IPS-18c (cell line): Measurements from ENCODE around the gene ATOX1.

Experiments used
- H3K4me3 ChIP-seq: 2 replicates; pipeline ENCODE4 v1.7.0; 2013; ENCODE audit warnings: low read depth, mild to moderate bottlenecking, low read length, moderate library complexity; ENCODE audit not compliant: insufficient read depth
- H3K9me3 ChIP-seq: one replicate; pipeline ENCODE4 v1.6.1; 2013; ENCODE audit warnings: mild to moderate bottlenecking, low read length, moderate library complexity; ENCODE audit not compliant: control insufficient read depth, insufficient read depth

The ATOX1 gene

GRCh38 chr5:151772029-151772845 is 13.8 kb upstream of the ATOX1 start:
- H3K4me3 ChIP-seq = peak overlapping the region; percentile 99
- no peaks in the 10 kb centered on the region for H3K9me3 ChIP-seq

- no peaks in the 10 kb centered on the region for H3K9me3 ChIP-seq
- H3K4me3 ChIP-seq = peak within 1 kb of the TSS; percentile 99
These were observed 13.0 kb upstream of the ATOX1 start, which contains the start of gene G3BP1 for GRCh38 chr5:151771259-151772028. TSS of gene G3BP1 (plus strand) at chr5:151771954. CDS start at chr5:151786621, 14,667 bp downstream.

GRCh38 chr5:151770383-151771258 is 12.2 kb upstream of the ATOX1 start:
- H3K9me3 ChIP-seq = no peaks in the 10 kb centered on the region
- H3K4me3 ChIP-seq = peak overlapping the region; percentile 54

GRCh38 chr5:151766975-151767374 is 8.5 kb upstream of the ATOX1 start:
- Histone ChIP-seq H3K9me3 (no peaks in the 10 kb centered on the region), H3K4me3 (no peak overlapping the region)

- no peak overlapping the region for H3K4me3 ChIP-seq
- H3K9me3 ChIP-seq = no peaks in the 10 kb centered on the region
These were observed 6.4 kb upstream of the ATOX1 start for GRCh38 chr5:151764801-151765200.

GRCh38 chr5:151758141-151758429 is 346 bp downstream of the ATOX1 start:
- Histone ChIP-seq H3K9me3 (peaks cover 2% of the 10 kb centered on the region), H3K4me3 (peak overlapping the region; percentile 89)

- Histone ChIP-seq H3K9me3 (peaks cover 2% of the 10 kb centered on the region), H3K4me3 (peak overlapping the region; percentile 89)
These were observed 944 bp downstream of the ATOX1 start for GRCh38 chr5:151757233-151758140.

- no peak overlapping the region for H3K4me3 ChIP-seq
These were observed 3.0 kb downstream of the ATOX1 start for GRCh38 chr5:151755383-151755782.

GRCh38 chr5:151751593-151751992 is 6.8 kb downstream of the ATOX1 start:
- Histone ChIP-seq H3K9me3 (no peaks in the 10 kb centered on the region), H3K4me3 (no peak overlapping the region)

More at GRCh38 chr5:151755383-151755782, 3.0 kb downstream of the ATOX1 start:
- H3K9me3 ChIP-seq = peaks cover 2% of the 10 kb centered on the region

- no peak overlapping the region for H3K4me3 ChIP-seq
- no peaks in the 10 kb centered on the region for H3K9me3 ChIP-seq
These were observed 7.3 kb downstream of the ATOX1 start for GRCh38 chr5:151751091-151751490.

- no peak overlapping the region for H3K4me3 ChIP-seq
These were observed 8.3 kb downstream of the ATOX1 start for GRCh38 chr5:151750121-151750520.

GRCh38 chr5:151745071-151745705 is 13.2 kb downstream of the ATOX1 start:
- H3K4me3 ChIP-seq = no peak overlapping the region
- H3K9me3 ChIP-seq = peaks cover under 1% of the 10 kb centered on the region

More at GRCh38 chr5:151750121-151750520, 8.3 kb downstream of the ATOX1 start:
- no peaks in the 10 kb centered on the region for H3K9me3 ChIP-seq

- H3K4me3 ChIP-seq = no peak overlapping the region
- peaks cover 2% of the 10 kb centered on the region for H3K9me3 ChIP-seq
These were observed 14.9 kb downstream of the ATOX1 start for GRCh38 chr5:151743530-151743929.

GRCh38 chr5:151742870-151743294 is 15.5 kb downstream of the ATOX1 start:
- H3K9me3 ChIP-seq = peaks cover 2% of the 10 kb centered on the region
- H3K4me3 ChIP-seq = no peak overlapping the region

GRCh38 chr5:151741678-151742423 is 16.6 kb downstream of the ATOX1 start:
- Histone ChIP-seq H3K4me3 (no peak overlapping the region), H3K9me3 (peaks cover 2% of the 10 kb centered on the region)
